Measurements from ENCODE around the gene KRTAP10-5.
"Not testable (repeated sequence)": the region's sequence is repeated elsewhere in the genome, so short reads cannot be mapped to it uniquely, and the experiment has no call there.

DNA sequence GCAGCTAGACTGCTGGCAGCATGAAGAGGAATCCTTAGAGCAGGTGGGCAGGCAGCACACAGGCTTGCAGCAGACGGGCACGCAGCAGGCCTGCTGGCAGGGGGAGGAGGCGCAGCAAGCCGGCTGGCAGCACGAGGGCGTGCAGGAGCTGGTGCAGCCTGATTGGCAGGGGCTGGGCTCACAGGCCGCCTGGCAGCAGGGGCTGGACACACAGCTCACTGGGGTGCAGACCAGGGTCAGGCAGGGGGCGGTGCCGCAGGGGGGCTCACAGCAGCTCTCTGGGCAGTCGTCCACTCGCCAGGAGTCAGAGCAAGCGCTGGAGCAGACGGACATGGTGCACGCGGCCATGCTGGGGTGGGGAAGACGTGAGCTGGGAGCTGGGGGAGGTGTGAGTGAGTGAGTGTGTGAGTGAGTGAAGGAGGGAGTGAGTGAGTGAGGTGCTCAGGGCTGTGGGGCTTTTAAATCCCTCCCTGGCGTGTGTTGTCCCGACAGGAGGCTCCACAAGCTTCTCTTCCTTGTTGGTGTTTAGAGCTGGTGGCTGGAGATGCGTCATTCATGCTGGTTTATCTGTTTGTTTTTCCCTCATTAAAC, at the start of gene KRTAP10-5:
- TF ChIP-seq POLR2A (IDR thresholded peaks at IDR 0.05): not testable (repeated sequence)
- TF ChIP-seq, protein P1, sequence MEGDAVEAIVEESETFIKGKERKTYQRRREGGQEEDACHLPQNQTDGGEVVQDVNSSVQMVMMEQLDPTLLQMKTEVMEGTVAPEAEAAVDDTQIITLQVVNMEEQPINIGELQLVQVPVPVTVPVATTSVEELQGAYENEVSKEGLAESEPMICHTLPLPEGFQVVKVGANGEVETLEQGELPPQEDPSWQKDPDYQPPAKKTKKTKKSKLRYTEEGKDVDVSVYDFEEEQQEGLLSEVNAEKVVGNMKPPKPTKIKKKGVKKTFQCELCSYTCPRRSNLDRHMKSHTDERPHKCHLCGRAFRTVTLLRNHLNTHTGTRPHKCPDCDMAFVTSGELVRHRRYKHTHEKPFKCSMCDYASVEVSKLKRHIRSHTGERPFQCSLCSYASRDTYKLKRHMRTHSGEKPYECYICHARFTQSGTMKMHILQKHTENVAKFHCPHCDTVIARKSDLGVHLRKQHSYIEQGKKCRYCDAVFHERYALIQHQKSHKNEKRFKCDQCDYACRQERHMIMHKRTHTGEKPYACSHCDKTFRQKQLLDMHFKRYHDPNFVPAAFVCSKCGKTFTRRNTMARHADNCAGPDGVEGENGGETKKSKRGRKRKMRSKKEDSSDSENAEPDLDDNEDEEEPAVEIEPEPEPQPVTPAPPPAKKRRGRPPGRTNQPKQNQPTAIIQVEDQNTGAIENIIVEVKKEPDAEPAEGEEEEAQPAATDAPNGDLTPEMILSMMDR (IDR thresholded peaks at IDR 0.05 in 8 of 11, conservative IDR thresholded peaks at IDR 0.05 in 3 of 11): not testable (repeated sequence)
